ENCODE data around the gene LSR. TPM values are rescaled to one million over a fixed set of nuclear protein-coding genes. Genes with fewer than 3 reads are reported as not detected.
A peak's percentile ranks its signal among the peaks of the same experiment; 100 is the strongest.

LSR gene
- total and polyA plus RNA-seq, 2 of the 4 experiments (the other 2 are of a cell fraction), result 0.18 to 0.44 TPM

GRCh38 chr19:35294859-35295791, 46.3 kb downstream of the LSR start:
- H3K14ac ChIP-seq (replicated peaks; ENCODE audit: low read depth, low read length), result no peak overlapping the region
- H3K18ac ChIP-seq (ENCODE audit: low read depth, low read length), result no peak overlapping the region
- H3K4me3 ChIP-seq (ENCODE audit: insufficient read depth, low read depth, low read length), result no peak overlapping the region
- H3K9me1 ChIP-seq (ENCODE audit: insufficient read depth, low read length), result peaks cover 15% of the 10 kb centered on the region
- H3K79me1 ChIP-seq (ENCODE audit: low read depth in 1 of 2, low read length in 2 of 2), result no peaks in the 10 kb centered on the region
- dilution Hi-C loops (cut with HindIII; ENCODE audit: low sequenced_read_pairs, unreplicated experiment), result no loop called here
- H3K36me3 ChIP-seq (ENCODE audit: control insufficient read depth, insufficient read depth, low read length), result no peaks in the 10 kb centered on the region
- WGBS, 2 experiments (ENCODE audit: extremely low coverage in 2 of 2, insufficient read length in 1 of 2), result no CpG with 5 or more reads among the region's 25 CpGs
- 0 out of 2 replicates have a peak, but pooled peaks have one; percentile 17 for ATAC-seq (ENCODE audit: low read depth)
- H3K4me2 ChIP-seq (ENCODE audit: low read depth, low read length), result no peak overlapping the region
- no peak overlapping the region for H4K8ac ChIP-seq (ENCODE audit: low read depth in 2 of 2, low read length in 2 of 2)
- CTCF ChIA-PET, result interaction anchor here (1.0 kb wide), 1 partner anchor 13 kb away, joined by 3 read pairs; the partner anchor contains the start of gene HAMP
- H4K5ac ChIP-seq (ENCODE audit: low read depth, low read length), result no peak overlapping the region
- no peak overlapping the region for H2AK9ac ChIP-seq (replicated peaks; ENCODE audit: low read depth, low read length, poor library complexity)
- H3K9ac ChIP-seq (ENCODE audit: low read depth, low read length), result no peak overlapping the region
- TF ChIP-seq RFX5 (IDR thresholded peaks at IDR 0.05; ENCODE audit: low read depth, low read length), result no peak
- TF ChIP-seq RCOR1 (IDR thresholded peaks at IDR 0.05; ENCODE audit: insufficient replicate concordance, low read length), result no peak
- TF ChIP-seq POLR2A (IDR thresholded peaks at IDR 0.05; ENCODE audit: low read depth, low read length), result no peak
- no peak for TF ChIP-seq RAD21 (IDR thresholded peaks at IDR 0.05; ENCODE audit: low read length)
- no peak for TF ChIP-seq BHLHE40 (IDR thresholded peaks at IDR 0.05; ENCODE audit: low read depth, low read length)
- TF ChIP-seq ELK1 (IDR thresholded peaks at IDR 0.05; ENCODE audit: borderline replicate concordance, low read depth, low read length), result no peak
- no peak for TF ChIP-seq FOS (IDR thresholded peaks at IDR 0.05; ENCODE audit: low read depth, low read length)
- TF ChIP-seq NFE2L2 (IDR thresholded peaks at IDR 0.05; ENCODE audit: low read depth, low read length), result no peak
- no peak for TF ChIP-seq USF2 (IDR thresholded peaks at IDR 0.05; ENCODE audit: low read depth, low read length)
- no peak for TF ChIP-seq CEBPB (IDR thresholded peaks at IDR 0.05; ENCODE audit: low read depth, low read length)
- no peak for TF ChIP-seq MAZ (IDR thresholded peaks at IDR 0.05; ENCODE audit: borderline replicate concordance, low read depth, low read length)
- no peak for TF ChIP-seq MXI1 (IDR thresholded peaks at IDR 0.05; ENCODE audit: borderline replicate concordance, low read depth, low read length)
- no peak for TF ChIP-seq MAFK (IDR thresholded peaks at IDR 0.05; ENCODE audit: low read depth, low read length)
- TF ChIP-seq SMC3 (IDR thresholded peaks at IDR 0.05; ENCODE audit: low read depth, low read length), result no peak
- no TSS peak for BruUV-seq (replicated peaks)
- no peak overlapping the region for H2BK5ac ChIP-seq (ENCODE audit: low read depth, low read length, poor library complexity, severe bottlenecking)
- no peak overlapping the region for H3K4ac ChIP-seq (ENCODE audit: low read depth, low read length)
- no peaks in the 10 kb centered on the region for H4K20me1 ChIP-seq (ENCODE audit: insufficient read depth, low read length)
- intact Hi-C loops (cut with micrococcal nuclease), result no loop called here
- POLR2A ChIA-PET (ENCODE audit: unreplicated experiment), result no interaction called here
- H3K9me3 ChIP-seq (ENCODE audit: control insufficient read depth, insufficient read depth, low read length), result no peaks in the 10 kb centered on the region
- H2BK120ac ChIP-seq (ENCODE audit: low read depth, low read length), result no peak overlapping the region
- no peak for DNase-seq
- H2AK5ac ChIP-seq (ENCODE audit: low read depth, low read length), result no peak overlapping the region
- no peaks in the 10 kb centered on the region for H3K4me1 ChIP-seq (ENCODE audit: control insufficient read depth, insufficient read depth, low read length)
- no peak overlapping the region for H3K27ac ChIP-seq (ENCODE audit: insufficient read depth, low read length)
- no peak overlapping the region for H3K56ac ChIP-seq (ENCODE audit: extremely low read depth, insufficient read depth, low read length)
- H3K27me3 ChIP-seq (ENCODE audit: control insufficient read depth, insufficient read depth, low read length), result peaks cover 21% of the 10 kb centered on the region
- H2BK15ac ChIP-seq (ENCODE audit: low read depth, low read length), result no peak overlapping the region
- H2AFZ ChIP-seq (replicated peaks; ENCODE audit: low read length, poor library complexity), result no peak overlapping the region
- H4K91ac ChIP-seq (ENCODE audit: insufficient read depth, low read depth, low read length), result no peak overlapping the region
- no peak overlapping the region for H3K23ac ChIP-seq (ENCODE audit: low read depth, low read length)
- in situ Hi-C loops (cut with MboI; ENCODE audit: low sequenced_read_pairs), result no loop called here
- H2BK20ac ChIP-seq (ENCODE audit: low read depth, low read length), result no peak overlapping the region

All from IMR-90 (cell line).